T-helper 2 cell (primary cell): ENCODE results near the gene CLCN2.
A peak's percentile ranks its signal among the peaks of the same experiment; 100 is the strongest.

ENCODE experiments used
- DNase-seq, 5 experiments: peaks; one replicate each; pipeline versions ENCODE4 v3.0.0 to v3.0.0-alpha.2; 2012 to 2022

Gene CLCN2

GRCh38 chr3:184325269-184325668 lies 36.1 kb downstream of the CLCN2 start:
- DNase-seq = no peak

DNA sequence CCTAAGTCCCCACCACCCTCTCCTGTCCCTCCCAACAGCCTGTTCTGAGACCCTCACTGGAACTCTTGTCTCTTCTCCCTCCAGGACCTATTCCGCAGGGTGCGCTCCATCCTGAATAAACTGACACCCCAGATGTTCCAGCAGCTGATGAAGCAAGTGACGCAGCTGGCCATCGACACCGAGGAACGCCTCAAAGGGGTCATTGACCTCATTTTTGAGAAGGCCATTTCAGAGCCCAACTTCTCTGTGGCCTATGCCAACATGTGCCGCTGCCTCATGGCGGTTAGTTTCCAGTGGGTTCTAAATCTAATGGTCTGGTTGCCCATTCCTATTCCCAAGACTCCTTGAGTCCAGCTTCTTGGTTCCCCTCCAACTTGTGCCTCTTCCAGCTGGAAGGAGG lies 37.7 kb downstream of the CLCN2 start:
- no peak for DNase-seq

DNA sequence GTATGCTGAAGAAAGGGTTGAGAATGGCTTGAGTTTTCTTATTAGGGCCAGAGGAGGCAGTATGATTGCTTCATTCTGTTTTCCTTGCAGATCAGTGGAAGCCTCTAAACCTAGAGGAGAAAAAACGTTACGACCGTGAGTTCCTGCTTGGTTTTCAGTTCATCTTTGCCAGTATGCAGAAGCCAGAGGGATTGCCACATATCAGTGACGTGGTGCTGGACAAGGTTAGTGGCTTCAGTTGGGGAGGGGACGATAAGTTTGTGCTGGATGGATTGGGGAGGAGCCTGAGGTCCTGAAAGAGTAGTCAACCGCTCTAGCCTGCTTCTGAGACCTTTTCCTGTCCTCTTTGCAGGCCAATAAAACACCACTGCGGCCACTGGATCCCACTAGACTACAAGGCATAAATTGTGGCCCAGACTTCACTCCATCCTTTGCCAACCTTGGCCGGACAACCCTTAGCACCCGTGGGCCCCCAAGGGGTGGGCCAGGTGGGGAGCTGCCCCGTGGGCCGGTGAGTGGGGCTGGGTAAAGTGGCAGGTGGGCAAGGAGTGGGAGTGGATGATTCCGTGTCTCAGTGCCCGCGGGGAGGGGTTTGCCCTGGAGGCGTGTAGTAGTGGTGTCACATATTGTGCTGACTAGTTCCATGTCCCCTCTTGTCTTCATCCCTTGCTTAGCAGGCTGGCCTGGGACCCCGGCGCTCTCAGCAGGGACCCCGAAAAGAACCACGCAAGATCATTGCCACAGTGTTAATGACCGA lies 38.5 kb downstream of the CLCN2 start:
- DNase-seq = no peak

- DNase-seq = no peak
These were observed 39.7 kb downstream of the CLCN2 start for GRCh38 chr3:184321666-184322065.

DNA sequence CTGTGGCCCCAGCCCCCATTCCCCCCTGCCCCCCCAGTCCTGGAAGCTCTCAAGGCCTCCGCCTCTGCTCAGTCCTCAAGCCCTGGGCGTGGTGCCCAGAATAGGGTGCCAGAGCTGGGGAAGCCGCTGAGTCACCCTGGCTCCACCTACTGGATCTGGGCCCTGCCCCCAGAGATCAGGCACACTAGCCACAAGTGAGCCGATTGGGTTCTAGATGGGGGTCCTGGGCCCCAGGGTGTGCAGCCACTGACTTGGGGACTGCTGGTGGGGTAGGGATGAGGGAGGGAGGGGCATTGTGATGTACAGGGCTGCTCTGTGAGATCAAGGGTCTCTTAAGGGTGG lies 41.3 kb downstream of the CLCN2 start:
- no peak for DNase-seq

- no peak for DNase-seq
These were observed 44.2 kb downstream of the CLCN2 start for GRCh38 chr3:184317201-184317600.

DNA sequence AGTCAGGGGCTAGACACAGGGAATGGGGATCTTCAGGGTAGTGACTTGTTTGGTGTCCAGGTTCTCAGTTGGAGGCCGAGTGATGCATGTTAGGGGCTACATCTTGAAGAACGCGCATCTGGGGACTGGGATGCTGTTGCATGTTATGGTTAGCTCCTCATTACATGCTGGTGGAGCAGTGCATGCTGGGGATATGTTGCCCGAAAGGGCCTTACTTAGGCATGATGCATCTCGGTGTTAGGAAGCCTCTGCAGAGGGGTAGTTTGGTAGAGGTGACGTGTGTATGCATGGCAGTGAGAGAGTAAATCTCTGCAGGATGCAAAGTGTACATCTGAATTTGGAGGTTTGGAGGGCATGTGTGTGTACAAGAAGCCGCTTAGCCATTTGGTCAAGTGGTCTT lies 44.6 kb downstream of the CLCN2 start:
- DNase-seq = peak in 1 of 5 experiments; percentile 38

- DNase-seq = peak in 2 of 5 experiments; percentile 10 to 13
These were observed 45.3 kb downstream of the CLCN2 start for GRCh38 chr3:184315871-184316661.

GRCh38 chr3:184315543-184315867 lies 45.9 kb downstream of the CLCN2 start:
- peak in 1 of 5 experiments; percentile 45 for DNase-seq

GRCh38 chr3:184314700-184315542 lies 46.5 kb downstream of the CLCN2 start:
- DNase-seq = peak; percentile 49 to 81 (median 66)

DNA sequence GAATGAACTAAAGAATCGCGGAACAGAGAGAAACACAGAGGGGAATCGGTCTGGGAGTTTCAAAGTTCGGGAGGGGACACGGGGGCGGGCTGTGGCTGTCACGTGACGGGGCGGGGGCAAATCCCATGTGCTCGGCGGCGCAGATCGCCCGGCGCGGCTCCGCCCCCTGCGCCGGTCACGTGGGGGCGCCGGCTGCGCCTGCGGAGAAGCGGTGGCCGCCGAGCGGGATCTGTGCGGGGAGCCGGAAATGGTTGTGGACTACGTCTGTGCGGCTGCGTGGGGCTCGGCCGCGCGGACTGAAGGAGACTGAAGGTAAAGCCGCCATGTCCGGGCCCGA lies 47.1 kb downstream of the CLCN2 start, which contains the start of gene EIF4G1:
Gene EIF4G1, plus strand, starts transcription at position 244 of the 337 bp plus-strand sequence. CDS start 1,191 bp downstream, outside the sequence.
- DNase-seq = peak; percentile 86 to 96 (median 89)

- DNase-seq = no peak
These were observed 49.8 kb downstream of the CLCN2 start for GRCh38 chr3:184311633-184312032.

DNA sequence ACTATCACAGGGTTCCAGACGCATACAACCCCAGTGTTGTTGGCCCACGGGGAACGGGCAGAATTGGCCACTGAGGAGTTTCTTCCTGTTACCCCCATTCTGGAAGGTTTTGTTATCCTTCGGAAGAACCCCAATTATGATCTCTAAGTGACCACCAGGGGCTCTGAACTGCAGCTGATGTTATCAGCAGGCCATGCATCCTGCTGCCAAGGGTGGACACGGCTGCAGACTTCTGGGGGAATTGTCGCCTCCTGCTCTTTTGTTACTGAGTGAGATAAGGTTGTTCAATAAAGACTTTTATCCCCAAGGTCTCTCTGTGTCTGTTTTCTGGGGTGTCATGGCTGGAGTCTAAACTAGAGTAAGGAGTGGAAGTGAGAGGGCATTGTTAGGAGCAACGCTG lies 52.7 kb downstream of the CLCN2 start:
- no peak for DNase-seq

DNA sequence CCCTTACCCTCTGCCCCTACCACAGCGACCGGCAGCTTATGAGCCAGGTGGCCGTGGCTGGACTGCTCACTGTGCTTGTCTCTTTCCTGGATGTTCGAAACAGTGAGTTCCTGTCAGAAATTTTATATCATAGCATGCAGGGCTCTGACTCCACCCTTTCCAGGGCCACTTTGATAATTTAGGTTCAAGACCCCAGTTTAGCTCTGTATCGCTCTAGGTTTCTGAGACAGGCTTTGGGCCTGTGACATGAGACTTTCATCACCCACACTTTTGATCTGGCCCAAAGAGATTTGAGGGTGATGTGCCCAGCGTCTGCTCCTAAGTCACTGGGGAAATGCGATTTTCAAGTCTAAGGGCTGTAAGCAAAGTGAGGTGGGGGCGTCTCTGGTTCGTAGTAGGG lies 53.5 kb downstream of the CLCN2 start:
- DNase-seq = no peak

- DNase-seq = no peak
These were observed 54.9 kb downstream of the CLCN2 start for GRCh38 chr3:184306341-184306972.

DNA sequence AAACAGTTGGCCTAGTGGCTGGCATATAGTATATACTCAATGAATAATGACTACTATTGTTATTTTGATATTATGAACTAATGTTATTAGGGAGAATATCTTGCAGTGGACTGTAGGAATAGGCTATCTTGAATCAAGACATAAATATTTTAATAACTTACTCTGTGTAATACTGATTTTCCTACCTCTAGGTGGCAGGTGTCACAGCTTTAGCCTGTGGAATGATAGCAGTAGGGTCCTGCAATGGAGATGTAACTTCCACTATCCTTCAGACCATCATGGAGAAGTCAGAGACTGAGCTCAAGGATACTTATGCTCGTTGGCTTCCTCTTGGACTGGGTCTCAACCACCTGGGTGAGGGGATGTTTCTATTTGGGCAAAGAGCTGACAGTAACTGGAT lies 55.8 kb downstream of the CLCN2 start:
- DNase-seq = peak in 1 of 5 experiments; percentile 11

DNA sequence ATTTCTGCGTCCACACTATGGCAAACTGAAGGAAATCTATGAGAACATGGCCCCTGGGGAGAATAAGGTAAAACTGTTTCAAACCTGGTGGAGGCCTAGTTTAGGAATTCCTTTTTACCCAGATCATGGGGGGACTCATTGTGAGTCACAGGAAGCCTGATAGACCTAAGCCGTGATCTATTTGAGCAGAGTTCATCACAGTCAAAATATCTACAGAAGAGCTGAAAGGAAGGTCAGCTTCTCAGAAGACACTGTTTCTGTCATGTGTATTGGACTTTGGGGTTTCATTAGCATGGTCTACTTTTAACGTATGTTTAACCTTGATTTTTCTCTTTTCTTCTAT lies 61.1 kb downstream of the CLCN2 start:
- DNase-seq = no peak

- DNase-seq = no peak
These were observed 61.7 kb downstream of the CLCN2 start for GRCh38 chr3:184299488-184300377.

DNA sequence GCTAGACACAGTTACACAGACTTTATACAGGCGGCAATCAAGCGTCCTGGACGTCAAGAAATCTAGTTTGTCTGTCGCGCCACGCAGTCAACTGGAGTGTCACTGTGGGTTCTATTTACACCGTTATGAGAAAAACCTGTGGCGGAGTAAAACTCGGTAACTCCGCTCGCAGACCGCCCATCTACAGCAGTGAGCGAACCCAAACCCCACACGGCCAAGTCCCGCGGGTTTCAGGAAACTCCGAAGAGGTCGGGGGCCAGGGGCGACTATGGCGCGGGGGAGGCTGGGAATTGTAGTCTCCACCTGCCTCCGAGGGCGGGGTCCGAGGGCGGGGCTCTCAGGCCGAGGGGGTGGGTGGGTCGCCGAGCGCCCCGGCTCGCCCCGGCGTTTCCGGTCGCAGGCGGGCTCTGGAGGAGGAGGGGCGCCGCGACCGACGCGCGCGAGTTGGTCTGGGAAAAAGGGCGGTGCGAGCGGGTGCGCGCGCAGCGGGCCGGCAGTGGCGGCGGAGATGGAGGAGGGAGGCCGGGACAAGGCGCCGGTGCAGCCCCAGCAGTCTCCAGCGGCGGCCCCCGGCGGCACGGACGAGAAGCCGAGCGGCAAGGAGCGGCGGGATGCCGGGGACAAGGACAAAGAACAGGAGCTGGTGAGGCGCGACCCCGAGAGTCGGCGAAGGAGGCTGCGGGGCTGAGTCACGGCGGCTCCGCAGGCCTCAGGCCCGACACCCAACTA lies 62.5 kb downstream of the CLCN2 start, which contains the start of gene PSMD2:
Gene PSMD2, plus strand, starts transcription at position 483 of the 729 bp plus-strand sequence. Its CDS starts 26 bp downstream, at position 509.
- DNase-seq = peak; percentile 95 to 98 (median 97)

DNA sequence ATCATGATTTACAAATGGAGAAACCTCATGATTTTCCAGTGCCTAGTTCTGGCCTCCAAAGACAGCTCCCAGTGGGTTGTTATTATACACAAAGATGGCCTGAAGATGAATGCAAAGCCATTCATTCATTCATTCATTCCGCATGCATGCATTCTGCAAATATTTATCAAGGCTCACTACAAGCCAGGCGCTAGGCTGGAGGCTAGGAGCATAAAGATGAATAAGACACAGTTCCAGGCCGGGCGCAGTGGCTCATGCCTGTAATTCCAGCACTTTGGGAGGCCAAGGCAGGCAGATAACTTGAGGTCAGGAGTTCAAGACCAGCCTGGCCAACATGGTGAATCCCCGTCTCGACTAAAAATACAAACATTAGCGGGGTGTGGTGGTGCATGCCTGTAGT lies 64.8 kb downstream of the CLCN2 start:
- no peak for DNase-seq
